Lower leg skin (tissue), 4 donors: ENCODE measurements around the gene NAV3. TPM values are rescaled to one million over a fixed set of nuclear protein-coding genes. Genes with fewer than 3 reads are reported as not detected.

Source experiments
- DNase-seq, 2 donors: peaks; one replicate each; pipeline ENCODE4 v3.0.0-alpha.2; 2019; ENCODE audit warnings: low spot score in 2 of 2
- H3K4me3 ChIP-seq: fragments of 200-600 bp; sonication (generic); 2 replicates; pipeline ENCODE4 v1.5.1; 2017; ENCODE audit warnings: mild to moderate bottlenecking, low read depth; ENCODE audit not compliant: poor library complexity, severe bottlenecking
- POLR2A ChIP-seq, 2 donors: fragments of 450-650 bp; IDR thresholded peaks; one replicate each; pipeline ENCODE4 v1.6.1; 2016 to 2017; ENCODE audit warnings: antibody characterized with exemption in 2 of 2, mild to moderate bottlenecking in 1 of 2, moderate library complexity in 1 of 2
- WGBS, 2 donors: methylation state at CpG; one replicate each; pipeline ENCODE4 v1.1.5; 2018; 5-methylcytosine and 5-hydroxymethylcytosine counted together
- intact Hi-C: fragments of 100-400 bp; cut with DNase I; formaldehyde crosslinking; loops from one replicate; pipeline ENCODE4 v1.15.0; 2023; ENCODE audit warnings: low total_unique reads
- total RNA-seq, 4 donors: library from RNA; depleted of rRNA; stranded (reverse); fragments of >200 nt; gene quantifications; one replicate each; pipeline ENCODE4 v1.1.0, GENCODE V29; 2016
- TF ChIP-seq, protein P1 (sequence below), 3 donors: fragments of 450-650 bp; IDR thresholded peaks; one replicate each; pipeline ENCODE4 v1.5.1; 2016; ENCODE audit warnings: antibody characterized with exemption in 3 of 3, mild to moderate bottlenecking in 3 of 3, moderate library complexity in 2 of 3

Gene NAV3
- total RNA-seq, 4 donors from 2014 or later = 8.0 to 22.5 (median 12.7) TPM

GRCh38 chr12:78176643-78177042 is 345.9 kb downstream of the NAV3 start:
- WGBS, 2 donors = 92 to 95% methylated on average over 4 of the region's 4 CpGs
- DNase-seq = no peak
- intact Hi-C loops = no loop called here
- TF ChIP-seq POLR2A (IDR thresholded peaks at IDR 0.05) = no peak
- TF ChIP-seq, protein P1, sequence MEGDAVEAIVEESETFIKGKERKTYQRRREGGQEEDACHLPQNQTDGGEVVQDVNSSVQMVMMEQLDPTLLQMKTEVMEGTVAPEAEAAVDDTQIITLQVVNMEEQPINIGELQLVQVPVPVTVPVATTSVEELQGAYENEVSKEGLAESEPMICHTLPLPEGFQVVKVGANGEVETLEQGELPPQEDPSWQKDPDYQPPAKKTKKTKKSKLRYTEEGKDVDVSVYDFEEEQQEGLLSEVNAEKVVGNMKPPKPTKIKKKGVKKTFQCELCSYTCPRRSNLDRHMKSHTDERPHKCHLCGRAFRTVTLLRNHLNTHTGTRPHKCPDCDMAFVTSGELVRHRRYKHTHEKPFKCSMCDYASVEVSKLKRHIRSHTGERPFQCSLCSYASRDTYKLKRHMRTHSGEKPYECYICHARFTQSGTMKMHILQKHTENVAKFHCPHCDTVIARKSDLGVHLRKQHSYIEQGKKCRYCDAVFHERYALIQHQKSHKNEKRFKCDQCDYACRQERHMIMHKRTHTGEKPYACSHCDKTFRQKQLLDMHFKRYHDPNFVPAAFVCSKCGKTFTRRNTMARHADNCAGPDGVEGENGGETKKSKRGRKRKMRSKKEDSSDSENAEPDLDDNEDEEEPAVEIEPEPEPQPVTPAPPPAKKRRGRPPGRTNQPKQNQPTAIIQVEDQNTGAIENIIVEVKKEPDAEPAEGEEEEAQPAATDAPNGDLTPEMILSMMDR (IDR thresholded peaks at IDR 0.05) = no peak
- H3K4me3 ChIP-seq = no peak overlapping the region

- H3K4me3 ChIP-seq = no peak overlapping the region
- DNase-seq = no peak
- 95 to 96% methylated on average over 3 of the region's 3 CpGs for WGBS, 2 donors
- TF ChIP-seq, protein P1 (IDR thresholded peaks at IDR 0.05) = no peak
- no peak for TF ChIP-seq POLR2A (IDR thresholded peaks at IDR 0.05)
- intact Hi-C loops = no loop called here
These were observed 346.6 kb downstream of the NAV3 start for GRCh38 chr12:78177298-78177697.

DNA sequence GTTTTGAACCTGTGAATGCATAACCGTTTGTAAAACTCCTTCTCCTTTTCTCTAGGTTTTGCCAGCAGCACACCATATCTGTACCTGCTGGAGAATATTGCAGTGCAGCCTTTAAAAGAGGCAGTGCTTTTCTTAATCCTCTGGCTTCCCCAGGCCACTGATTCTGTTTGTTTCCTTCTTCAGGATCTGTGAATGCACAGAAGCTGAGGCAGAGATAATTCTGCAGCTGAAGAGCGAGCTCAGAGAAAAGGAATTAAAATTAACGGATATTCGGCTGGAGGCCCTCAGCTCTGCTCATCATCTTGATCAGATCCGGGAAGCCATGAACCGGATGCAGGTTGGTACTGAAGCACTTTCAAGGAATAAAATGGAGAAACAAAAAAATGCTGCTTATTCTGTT is 348.7 kb downstream of the NAV3 start:
- intact Hi-C loops = no loop called here
- TF ChIP-seq POLR2A (IDR thresholded peaks at IDR 0.05) = no peak
- TF ChIP-seq, protein P1 (IDR thresholded peaks at IDR 0.05) = no peak
- no peak for DNase-seq

GRCh38 chr12:78181544-78182162 is 351.0 kb downstream of the NAV3 start:
- no peak for DNase-seq
- intact Hi-C loops = no loop called here
- TF ChIP-seq POLR2A (IDR thresholded peaks at IDR 0.05) = no peak
- TF ChIP-seq, protein P1 (IDR thresholded peaks at IDR 0.05) = no peak
- no peak overlapping the region for H3K4me3 ChIP-seq
- 42 to 60% methylated on average over 3 of the region's 3 CpGs for whole genome bisulfite sequencing, 2 donors

More for the DNA sequence above, 348.7 kb downstream of the NAV3 start:
- WGBS, 2 donors = 79 to 80% methylated on average over 6 of the region's 6 CpGs
- no peak overlapping the region for H3K4me3 ChIP-seq

- intact Hi-C loops = no loop called here
These were observed 353.1 kb downstream of the NAV3 start for GRCh38 chr12:78183824-78184223.

More at GRCh38 chr12:78183824-78184223, 353.1 kb downstream of the NAV3 start:
- DNase-seq = no peak
- H3K4me3 ChIP-seq = no peak overlapping the region
- TF ChIP-seq, protein P1 (IDR thresholded peaks at IDR 0.05) = no peak
- TF ChIP-seq POLR2A (IDR thresholded peaks at IDR 0.05) = no peak
